GM12878 (cell line): Measurements from ENCODE around the gene SEC16A. TPM values are rescaled to one million over a fixed set of nuclear protein-coding genes. Genes with fewer than 3 reads are reported as not detected.

Source experiments
- ATF3 ChIP-seq: IDR thresholded peaks from 2 replicates; pipeline ENCODE4 v1.6.1; 2011; ENCODE audit warnings: low read depth, mild to moderate bottlenecking, low read length, moderate library complexity, borderline replicate concordance; ENCODE audit errors: extremely low read depth
- ATF7 ChIP-seq: fragments of 450-650 bp; IDR thresholded peaks from 2 replicates; pipeline ENCODE4 v1.6.1; 2016; ENCODE audit warnings: low read depth, mild to moderate bottlenecking
- CBX5 ChIP-seq: sonication (generic); IDR thresholded peaks from 2 replicates; pipeline ENCODE4 v1.6.1; 2016; ENCODE audit warnings: low read depth, moderate library complexity, mild to moderate bottlenecking, inconsistent platforms
- E2F4 ChIP-seq: IDR thresholded peaks from 2 replicates; pipeline ENCODE4 v1.6.1; 2012; ENCODE audit warnings: low read depth, low read length, improper control_type of control experiment
- KAT2A ChIP-seq: conservative IDR thresholded peaks from 2 replicates; pipeline ENCODE4 v1.6.1; 2011; ENCODE audit warnings: low read depth, low read length; ENCODE audit not compliant: control insufficient read depth
- KLF5 ChIP-seq: fragments of 450-650 bp; IDR thresholded peaks from 2 replicates; pipeline ENCODE4 v1.6.1; 2014; ENCODE audit warnings: mild to moderate bottlenecking; ENCODE audit not compliant: partially characterized antibody
- PRDM15 ChIP-seq: fragments of 450-650 bp; formaldehyde crosslinking; IDR thresholded peaks from 2 replicates; pipeline ENCODE4 v1.4.0; 2020; ENCODE audit warnings: mild to moderate bottlenecking, moderate library complexity
- RFX5 ChIP-seq: IDR thresholded peaks from 2 replicates; pipeline ENCODE4 v1.6.1; 2011; ENCODE audit warnings: low read depth, low read length, improper control_type of control experiment
- SKIL ChIP-seq: fragments of 450-650 bp; IDR thresholded peaks from 2 replicates; pipeline ENCODE4 v1.6.1; 2017; ENCODE audit warnings: mild to moderate bottlenecking, low read depth, inconsistent platforms; ENCODE audit not compliant: poor library complexity, severe bottlenecking
- TARDBP ChIP-seq: IDR thresholded peaks from 2 replicates; pipeline ENCODE4 v1.6.1; 2016; ENCODE audit warnings: borderline replicate concordance
- polyA plus RNA-seq, 11 experiments: library from polyadenylated mRNA; depleted of rRNA in 4 of 11; unstranded in 6 of 11; stranded (reverse) in 5 of 11; fragments of >200 nt; fragmentation: Nextera tagmentation in 4 of 11; fragmentation: Illumina TruSeq in 1 of 11; extraction: Ambion mirVana in 4 of 11; extraction: Trizol in 1 of 11; gene quantifications; 1 replicate in 1 of 11; 2 replicates in 10 of 11; pipeline versions ENCODE4 v1.2.1 to v1.2.3, GENCODE V29; 2011 to 2016; ENCODE audit warnings: inconsistent platforms in 2 of 11, missing spikeins in 2 of 11, low read depth in 1 of 11
- total RNA-seq, 4 experiments: library from RNA; depleted of rRNA in 3 of 4; stranded (reverse); fragments of >200 nt in 3 of 4; fragmentation: Illumina TruSeq in 1 of 4; extraction: Trizol in 1 of 4; gene quantifications; 2 replicates each; pipeline versions ENCODE4 v1.2.1 to v1.2.3, GENCODE V29; 2013 to 2021
- TF ChIP-seq, protein P1 (sequence below): fragments of 450-650 bp; IDR thresholded peaks from 2 replicates; pipeline ENCODE4 v1.6.1; 2017; ENCODE audit warnings: antibody characterized with exemption, mild to moderate bottlenecking, moderate library complexity

The SEC16A gene
- total and polyA plus RNA-seq, 10 of the 15 experiments (the other 5 are each of a cell fraction or from before 2014, with no cell fraction given): 9.9 to 59.1 (median 21.7) TPM

GRCh38 chr9:136403538-136403914, 79.3 kb downstream of the SEC16A start (continued):
- TF ChIP-seq ATF3: no peak
- no peak for TF ChIP-seq KAT2A
- no peak for TF ChIP-seq E2F4
- no peak for TF ChIP-seq PRDM15
- no peak for TF ChIP-seq RFX5
- TF ChIP-seq ATF7: no peak; the same call in 1 of the 2 replicates
- no peak for TF ChIP-seq CBX5
- TF ChIP-seq SKIL: no peak
- TF ChIP-seq TARDBP: no peak
- TF ChIP-seq, protein P1, sequence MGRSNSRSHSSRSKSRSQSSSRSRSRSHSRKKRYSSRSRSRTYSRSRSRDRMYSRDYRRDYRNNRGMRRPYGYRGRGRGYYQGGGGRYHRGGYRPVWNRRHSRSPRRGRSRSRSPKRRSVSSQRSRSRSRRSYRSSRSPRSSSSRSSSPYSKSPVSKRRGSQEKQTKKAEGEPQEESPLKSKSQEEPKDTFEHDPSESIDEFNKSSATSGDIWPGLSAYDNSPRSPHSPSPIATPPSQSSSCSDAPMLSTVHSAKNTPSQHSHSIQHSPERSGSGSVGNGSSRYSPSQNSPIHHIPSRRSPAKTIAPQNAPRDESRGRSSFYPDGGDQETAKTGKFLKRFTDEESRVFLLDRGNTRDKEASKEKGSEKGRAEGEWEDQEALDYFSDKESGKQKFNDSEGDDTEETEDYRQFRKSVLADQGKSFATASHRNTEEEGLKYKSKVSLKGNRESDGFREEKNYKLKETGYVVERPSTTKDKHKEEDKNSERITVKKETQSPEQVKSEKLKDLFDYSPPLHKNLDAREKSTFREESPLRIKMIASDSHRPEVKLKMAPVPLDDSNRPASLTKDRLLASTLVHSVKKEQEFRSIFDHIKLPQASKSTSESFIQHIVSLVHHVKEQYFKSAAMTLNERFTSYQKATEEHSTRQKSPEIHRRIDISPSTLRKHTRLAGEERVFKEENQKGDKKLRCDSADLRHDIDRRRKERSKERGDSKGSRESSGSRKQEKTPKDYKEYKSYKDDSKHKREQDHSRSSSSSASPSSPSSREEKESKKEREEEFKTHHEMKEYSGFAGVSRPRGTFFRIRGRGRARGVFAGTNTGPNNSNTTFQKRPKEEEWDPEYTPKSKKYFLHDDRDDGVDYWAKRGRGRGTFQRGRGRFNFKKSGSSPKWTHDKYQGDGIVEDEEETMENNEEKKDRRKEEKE: no peak
- TF ChIP-seq KLF5: no peak
